Uterus (tissue), 2 donors: ENCODE measurements around the gene POC1B.

Experiments used
- CTCF ChIP-seq, 4 experiments: fragments of 200-600 bp in 2 of 4; fragments of 450-650 bp in 2 of 4; sonication (generic) in 2 of 4; IDR thresholded peaks; one replicate each; pipeline ENCODE4 v1.5.1; 2016 to 2019; ENCODE audit warnings: antibody characterized with exemption in 4 of 4, mild to moderate bottlenecking in 2 of 4, moderate library complexity in 1 of 4
- POLR2A ChIP-seq, 2 donors: fragments of 450-650 bp; IDR thresholded peaks; one replicate each; pipeline ENCODE4 v1.6.1; 2016; ENCODE audit warnings: antibody characterized with exemption in 2 of 2, mild to moderate bottlenecking in 1 of 2, moderate library complexity in 1 of 2

- TF ChIP-seq CTCF (IDR thresholded peaks at IDR 0.05) (no peak), POLR2A (IDR thresholded peaks at IDR 0.05) (no peak)
Measured at GRCh38 chr12:89493670-89494302, 32.1 kb downstream of the POC1B start.
